SU-DHL-6 (cell line): ENCODE measurements around the gene MAPKBP1.

Experiments
- H2AFZ ChIP-seq: fragments of 200-600 bp; sonication (generic); 2 replicates; pipeline ENCODE4 v1.6.1; 2014; ENCODE audit warnings: low read depth, mild to moderate bottlenecking, moderate library complexity, mixed read lengths, antibody characterized with exemption, low read length; ENCODE audit not compliant: severe bottlenecking
- H3F3A ChIP-seq: fragments of 200-600 bp; shearing (Covaris generic); 2 replicates; pipeline ENCODE4 v1.6.0; 2016; ENCODE audit warnings: antibody characterized with exemption, mild to moderate bottlenecking; ENCODE audit not compliant: insufficient read depth
- H3K27ac ChIP-seq: fragments of 200-600 bp; sonication (generic); 2 replicates; pipeline ENCODE4 v1.5.1; 2016; ENCODE audit warnings: low read depth, mild to moderate bottlenecking, low read length, moderate library complexity, mixed read lengths
- H3K27me3 ChIP-seq: fragments of 200-600 bp; sonication (generic), shearing (Covaris generic); 2 replicates; pipeline ENCODE4 v1.6.0; 2014; ENCODE audit warnings: mild to moderate bottlenecking, low read length
- H3K36me3 ChIP-seq: fragments of 200-600 bp; sonication (generic); 2 replicates; pipeline ENCODE4 v1.6.1; 2014; ENCODE audit warnings: mild to moderate bottlenecking, low read length, mixed read lengths
- H3K4me2 ChIP-seq: fragments of 300-600, 200-600 bp; shearing (Covaris generic), sonication (generic); 2 replicates; pipeline ENCODE4 v1.6.0; 2014; ENCODE audit warnings: low read length, low read depth, mild to moderate bottlenecking; ENCODE audit not compliant: poor library complexity, severe bottlenecking
- H3K4me3 ChIP-seq: fragments of 200-600 bp; sonication (generic); 2 replicates; pipeline ENCODE4 v1.5.1; 2014; ENCODE audit warnings: antibody characterized with exemption, low read length, mild to moderate bottlenecking, mixed read lengths; ENCODE audit not compliant: insufficient read depth, poor library complexity, severe bottlenecking
- H3K79me2 ChIP-seq: fragments of 200-600 bp; sonication (generic); 2 replicates; pipeline ENCODE4 v1.6.1; 2014; ENCODE audit warnings: mild to moderate bottlenecking, low read length, moderate library complexity; ENCODE audit not compliant: insufficient read depth
- H3K9ac ChIP-seq: fragments of 200-600 bp; sonication (generic); 2 replicates; pipeline ENCODE4 v1.7.0; 2014; ENCODE audit warnings: mild to moderate bottlenecking, low read length
- H3K9me2 ChIP-seq: fragments of 200-600 bp; sonication (generic); replicated peaks from 2 replicates; pipeline ENCODE4 v1.6.1; 2014; ENCODE audit warnings: low read length; ENCODE audit not compliant: insufficient read depth
- H3K9me3 ChIP-seq: fragments of 200-600 bp; sonication (generic); 2 replicates; pipeline ENCODE4 v1.6.1; 2014; ENCODE audit warnings: low read length, mixed read lengths; ENCODE audit not compliant: insufficient read depth
- H4K20me1 ChIP-seq: fragments of 200-600 bp; sonication (generic); 2 replicates; pipeline ENCODE4 v1.6.1; 2014; ENCODE audit warnings: low read depth, mild to moderate bottlenecking, antibody characterized with exemption, low read length, moderate library complexity, mixed read lengths
- EZH2phosphoT487 ChIP-seq: fragments of 200-600 bp; sonication (generic), shearing (Covaris generic); conservative IDR thresholded peaks from 2 replicates; pipeline ENCODE4 v1.6.1; 2018; ENCODE audit warnings: mild to moderate bottlenecking, antibody characterized with exemption, low read length, moderate library complexity, mixed read lengths
- TF ChIP-seq, protein P1 (sequence below): fragments of 200-600 bp; sonication (generic); IDR thresholded peaks from one replicate; pipeline ENCODE4 v1.5.1; 2017; ENCODE audit warnings: antibody characterized with exemption, mild to moderate bottlenecking, low read length, moderate library complexity; ENCODE audit not compliant: insufficient read depth, poor library complexity, severe bottlenecking

The MAPKBP1 gene

DNA sequence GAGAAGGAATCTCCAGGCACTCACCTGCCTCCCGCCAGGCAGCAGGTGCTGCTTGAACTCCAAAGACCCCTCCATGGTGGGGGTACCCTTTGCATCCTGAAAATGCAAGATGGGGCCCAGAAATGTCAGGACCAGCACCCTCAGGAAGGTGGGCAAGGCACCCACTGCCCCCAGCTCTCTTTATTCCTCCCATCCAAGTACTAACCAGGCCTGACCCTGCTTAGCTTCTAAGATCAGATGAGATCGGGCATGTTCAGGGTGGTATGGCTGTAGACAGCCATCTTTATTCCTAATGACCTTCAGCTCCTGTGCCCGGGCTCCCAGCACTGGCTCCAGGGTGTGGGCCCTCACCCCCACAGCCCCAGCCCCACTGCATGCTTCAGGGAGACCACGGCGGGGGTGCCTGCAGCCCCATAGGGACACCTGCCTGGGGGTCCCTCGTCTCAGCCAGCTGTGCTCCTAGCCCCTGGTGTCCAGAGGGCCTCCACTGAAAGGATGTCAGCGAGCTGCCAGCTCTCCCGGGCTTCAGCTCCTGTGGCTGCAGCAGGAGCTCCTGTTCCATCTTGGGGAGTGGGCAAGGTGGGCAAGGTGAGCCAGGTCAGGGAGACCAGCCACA, 77.6 kb downstream of the MAPKBP1 start:
- Histone ChIP-seq H4K20me1 (no peaks in the 10 kb centered on the region), H3K27me3 (no peaks in the 10 kb centered on the region), H3K9me3 (no peaks in the 10 kb centered on the region), H3K4me3 (no peak overlapping the region), H3K36me3 (no peaks in the 10 kb centered on the region), H3K9ac (no peak overlapping the region), H3K79me2 (no peaks in the 10 kb centered on the region), H3K27ac (no peak overlapping the region), H3F3A (no peaks in the 10 kb centered on the region), H3K9me2 (no peaks in the 10 kb centered on the region), H3K4me2 (no peak overlapping the region), H2AFZ (no peak overlapping the region)
- TF ChIP-seq, protein P1, sequence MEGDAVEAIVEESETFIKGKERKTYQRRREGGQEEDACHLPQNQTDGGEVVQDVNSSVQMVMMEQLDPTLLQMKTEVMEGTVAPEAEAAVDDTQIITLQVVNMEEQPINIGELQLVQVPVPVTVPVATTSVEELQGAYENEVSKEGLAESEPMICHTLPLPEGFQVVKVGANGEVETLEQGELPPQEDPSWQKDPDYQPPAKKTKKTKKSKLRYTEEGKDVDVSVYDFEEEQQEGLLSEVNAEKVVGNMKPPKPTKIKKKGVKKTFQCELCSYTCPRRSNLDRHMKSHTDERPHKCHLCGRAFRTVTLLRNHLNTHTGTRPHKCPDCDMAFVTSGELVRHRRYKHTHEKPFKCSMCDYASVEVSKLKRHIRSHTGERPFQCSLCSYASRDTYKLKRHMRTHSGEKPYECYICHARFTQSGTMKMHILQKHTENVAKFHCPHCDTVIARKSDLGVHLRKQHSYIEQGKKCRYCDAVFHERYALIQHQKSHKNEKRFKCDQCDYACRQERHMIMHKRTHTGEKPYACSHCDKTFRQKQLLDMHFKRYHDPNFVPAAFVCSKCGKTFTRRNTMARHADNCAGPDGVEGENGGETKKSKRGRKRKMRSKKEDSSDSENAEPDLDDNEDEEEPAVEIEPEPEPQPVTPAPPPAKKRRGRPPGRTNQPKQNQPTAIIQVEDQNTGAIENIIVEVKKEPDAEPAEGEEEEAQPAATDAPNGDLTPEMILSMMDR: no peak
- no peak for TF ChIP-seq EZH2phosphoT487

DNA sequence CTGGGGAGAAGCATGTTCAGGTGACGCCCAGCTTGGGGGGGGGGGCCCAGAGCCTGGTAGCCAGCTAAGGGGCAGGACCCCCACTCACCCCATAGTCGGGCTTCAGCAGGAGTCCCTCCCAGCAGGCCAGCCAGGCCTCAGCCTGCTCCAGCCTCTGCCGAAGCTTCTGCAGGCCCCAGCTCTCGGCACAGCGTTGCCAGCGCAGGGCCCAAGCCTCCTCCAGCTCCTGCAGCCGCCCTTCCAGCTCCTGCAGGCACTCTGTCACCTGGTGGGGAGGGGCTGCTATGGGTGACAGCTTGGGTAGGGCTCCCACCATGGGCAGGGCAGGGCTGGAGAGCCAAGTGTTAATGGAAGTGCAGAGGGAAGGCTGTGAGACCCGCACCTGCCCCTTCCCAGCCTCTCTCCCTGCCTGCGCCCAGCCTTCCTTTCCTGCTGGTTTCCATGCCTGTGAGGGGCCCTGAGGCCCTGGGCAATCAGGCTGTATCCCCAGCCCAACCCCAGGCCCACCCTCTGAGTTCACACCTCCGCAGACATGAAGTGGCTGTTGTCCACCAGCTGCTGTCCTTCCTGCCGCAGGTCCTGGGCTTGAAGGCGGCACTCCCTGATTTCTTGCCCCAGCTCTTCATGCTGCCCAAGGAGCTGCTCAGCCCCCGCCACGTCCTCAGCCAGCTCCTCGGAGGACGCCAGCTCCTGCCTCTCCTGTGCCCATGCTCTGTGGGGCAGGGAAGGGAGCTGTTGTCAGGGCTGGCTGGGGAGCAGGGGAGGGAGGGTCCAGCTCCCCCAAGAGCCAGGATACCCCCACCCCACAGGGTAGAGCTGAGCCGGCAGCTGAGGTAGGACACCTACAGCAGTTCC, 78.7 kb downstream of the MAPKBP1 start:
- Histone ChIP-seq H3K9ac (no peak overlapping the region), H3K79me2 (no peaks in the 10 kb centered on the region), H3K4me3 (no peak overlapping the region), H3F3A (no peaks in the 10 kb centered on the region), H4K20me1 (no peaks in the 10 kb centered on the region), H3K27ac (no peak overlapping the region), H3K36me3 (no peaks in the 10 kb centered on the region), H3K27me3 (no peaks in the 10 kb centered on the region), H3K4me2 (no peak overlapping the region), H2AFZ (no peak overlapping the region), H3K9me3 (no peaks in the 10 kb centered on the region), H3K9me2 (no peaks in the 10 kb centered on the region)
- no peak for TF ChIP-seq EZH2phosphoT487
- TF ChIP-seq, protein P1: no peak

DNA sequence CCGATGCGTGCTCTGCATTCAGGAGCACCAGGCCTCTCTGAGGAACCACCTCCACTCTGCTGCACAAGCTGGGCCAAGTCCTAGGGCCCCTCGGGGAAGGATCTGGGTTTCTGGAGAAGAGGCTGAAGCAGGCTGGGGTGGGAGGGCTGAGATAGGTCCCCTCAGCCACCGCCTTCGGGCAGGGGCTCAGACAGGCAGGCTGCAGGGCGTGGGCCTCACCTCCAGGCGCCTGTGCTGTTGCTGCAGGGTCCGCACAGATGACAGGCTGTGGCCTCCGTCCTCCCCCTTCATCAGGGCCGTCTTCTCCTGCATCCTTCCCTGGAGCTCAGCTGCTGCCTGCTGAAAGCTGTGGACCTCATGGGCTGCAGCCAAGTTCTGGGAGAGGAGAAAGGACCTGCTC, 79.5 kb downstream of the MAPKBP1 start:
- Histone ChIP-seq H3K9me2 (no peaks in the 10 kb centered on the region), H3K4me3 (no peak overlapping the region), H2AFZ (no peak overlapping the region), H3K27me3 (no peaks in the 10 kb centered on the region), H3K27ac (no peak overlapping the region), H4K20me1 (no peaks in the 10 kb centered on the region), H3K79me2 (no peaks in the 10 kb centered on the region), H3F3A (no peaks in the 10 kb centered on the region), H3K36me3 (no peaks in the 10 kb centered on the region), H3K9me3 (no peaks in the 10 kb centered on the region), H3K9ac (no peak overlapping the region), H3K4me2 (no peak overlapping the region)
- TF ChIP-seq, protein P1: no peak
- no peak for TF ChIP-seq EZH2phosphoT487
